GM12873 (cell line): ENCODE data around the gene TXNDC15.
A peak's percentile ranks its signal among the peaks of the same experiment; 100 is the strongest.

Source experiments
- CTCF ChIP-seq: IDR thresholded peaks from 2 replicates; pipeline ENCODE4 v1.5.1; 2012; ENCODE audit warnings: low read depth, mild to moderate bottlenecking, moderate library complexity, low read length, control low read depth; ENCODE audit not compliant: insufficient read depth; ENCODE audit errors: missing control alignments

Gene TXNDC15

GRCh38 chr5:134905246-134905996 lies 31.2 kb downstream of the TXNDC15 start:
- TF ChIP-seq CTCF: peak; percentile 68

GRCh38 chr5:134906811-134907210 lies 32.6 kb downstream of the TXNDC15 start:
- TF ChIP-seq CTCF: no peak

- no peak for TF ChIP-seq CTCF
These were observed 37.4 kb downstream of the TXNDC15 start for GRCh38 chr5:134911285-134912206.

- no peak for TF ChIP-seq CTCF
These were observed 39.1 kb downstream of the TXNDC15 start for GRCh38 chr5:134913254-134913653.

- no peak for TF ChIP-seq CTCF
These were observed 39.6 kb downstream of the TXNDC15 start for GRCh38 chr5:134913795-134914194.

- peak; percentile 43 for TF ChIP-seq CTCF
These were observed 43.1 kb downstream of the TXNDC15 start for GRCh38 chr5:134917070-134917815.
